ENCODE measurements around the gene SCAMP2.

DNA sequence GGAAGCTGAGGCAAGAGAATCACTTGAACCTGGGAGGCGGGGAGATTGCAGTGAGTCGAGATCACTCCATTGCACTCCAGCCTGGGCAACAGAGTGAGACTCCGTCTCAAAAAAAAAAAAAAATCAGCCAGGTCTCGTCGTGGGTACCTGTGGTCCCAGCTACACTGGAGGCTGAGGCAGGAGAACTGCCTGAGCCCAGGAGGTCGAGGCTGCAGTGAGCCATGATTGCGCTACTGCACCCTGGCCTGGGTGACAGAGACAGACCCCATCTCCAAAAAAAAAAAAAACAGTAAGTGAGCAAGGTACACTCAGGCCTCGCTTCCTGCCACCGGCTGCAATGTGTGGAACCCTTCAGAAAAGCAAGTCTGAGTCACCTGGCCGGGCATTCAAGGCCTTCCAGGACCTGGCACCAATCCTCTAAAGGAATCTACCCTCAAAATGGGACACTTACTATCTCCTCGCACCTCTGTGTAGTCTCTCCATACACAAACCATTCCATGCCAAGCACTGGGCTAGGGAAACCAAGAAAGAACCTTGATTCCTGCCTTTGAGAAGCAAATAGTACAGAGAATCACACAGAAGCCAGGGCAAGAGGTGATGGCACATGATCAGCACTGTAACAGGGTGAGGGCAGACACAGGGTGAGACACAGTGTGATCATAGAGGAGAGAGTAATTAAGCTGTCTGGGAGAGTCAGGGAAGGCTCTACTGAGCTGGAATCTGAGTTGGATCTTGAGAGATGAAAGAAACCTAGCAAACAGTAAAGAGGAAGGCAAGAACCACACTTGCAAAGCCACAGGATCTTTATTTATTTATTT, 9.7 kb downstream of the SCAMP2 start:
- TF ChIP-seq, protein P1, sequence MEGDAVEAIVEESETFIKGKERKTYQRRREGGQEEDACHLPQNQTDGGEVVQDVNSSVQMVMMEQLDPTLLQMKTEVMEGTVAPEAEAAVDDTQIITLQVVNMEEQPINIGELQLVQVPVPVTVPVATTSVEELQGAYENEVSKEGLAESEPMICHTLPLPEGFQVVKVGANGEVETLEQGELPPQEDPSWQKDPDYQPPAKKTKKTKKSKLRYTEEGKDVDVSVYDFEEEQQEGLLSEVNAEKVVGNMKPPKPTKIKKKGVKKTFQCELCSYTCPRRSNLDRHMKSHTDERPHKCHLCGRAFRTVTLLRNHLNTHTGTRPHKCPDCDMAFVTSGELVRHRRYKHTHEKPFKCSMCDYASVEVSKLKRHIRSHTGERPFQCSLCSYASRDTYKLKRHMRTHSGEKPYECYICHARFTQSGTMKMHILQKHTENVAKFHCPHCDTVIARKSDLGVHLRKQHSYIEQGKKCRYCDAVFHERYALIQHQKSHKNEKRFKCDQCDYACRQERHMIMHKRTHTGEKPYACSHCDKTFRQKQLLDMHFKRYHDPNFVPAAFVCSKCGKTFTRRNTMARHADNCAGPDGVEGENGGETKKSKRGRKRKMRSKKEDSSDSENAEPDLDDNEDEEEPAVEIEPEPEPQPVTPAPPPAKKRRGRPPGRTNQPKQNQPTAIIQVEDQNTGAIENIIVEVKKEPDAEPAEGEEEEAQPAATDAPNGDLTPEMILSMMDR (IDR thresholded peaks at IDR 0.05; ENCODE audit: insufficient read depth, low read depth, low read length): no peak
- no peak for TF ChIP-seq EZH2 (IDR thresholded peaks at IDR 0.05; ENCODE audit: insufficient read depth, low read length)

Measured in astrocyte (in vitro differentiated cells and primary cell).